Gastroesophageal sphincter (tissue), 4 donors: ENCODE results near the gene RBM27. TPM values are rescaled to one million over a fixed set of nuclear protein-coding genes. Genes with fewer than 3 reads are reported as not detected.

Experiments used
- ATAC-seq: fragments of 150-250 bp; one replicate; pipeline ENCODE4 v1.9.1; 2016; ENCODE audit warnings: mild to moderate bottlenecking, moderate library complexity
- H3K27ac ChIP-seq, 4 donors: fragments of 200-600 bp; sonication (generic) in 3 of 4; 1 replicate in 3 of 4; 2 replicates in 1 of 4; pipeline ENCODE4 v1.5.1; 2016 to 2019
- H3K27me3 ChIP-seq: fragments of 200-600 bp; sonication (generic); one replicate; pipeline ENCODE4 v1.5.1; 2019
- H3K36me3 ChIP-seq, 2 donors: fragments of 200-600 bp; sonication (generic); one replicate each; pipeline ENCODE4 v1.5.1; 2019; ENCODE audit warnings: control low read depth in 1 of 2
- H3K4me1 ChIP-seq, 3 donors: fragments of 200-600 bp; sonication (generic); 1 replicate in 2 of 3; 2 replicates in 1 of 3; pipeline ENCODE4 v1.5.1; 2016 to 2019; ENCODE audit warnings: control low read depth in 2 of 3
- H3K4me3 ChIP-seq, 2 donors: fragments of 200-600 bp; sonication (generic); one replicate each; pipeline ENCODE4 v1.5.1; 2019; ENCODE audit warnings: mild to moderate bottlenecking in 1 of 2, moderate library complexity in 1 of 2
- H3K9me3 ChIP-seq, 3 donors: fragments of 200-600 bp; sonication (generic); one replicate each; pipeline ENCODE4 v1.5.1; 2017 to 2019; ENCODE audit warnings: control low read depth in 2 of 3
- CTCF ChIP-seq, 4 experiments: fragments of 200-600 bp in 2 of 4; fragments of 450-650 bp in 2 of 4; sonication (generic) in 1 of 4; IDR thresholded peaks; one replicate each; pipeline ENCODE4 v1.5.1; 2017 to 2019; ENCODE audit warnings: antibody characterized with exemption in 4 of 4, mild to moderate bottlenecking in 2 of 4, moderate library complexity in 2 of 4
- EP300 ChIP-seq: sonication (generic); formaldehyde crosslinking; IDR thresholded peaks from one replicate; pipeline ENCODE4 v1.6.1; 2017; ENCODE audit warnings: antibody characterized with exemption, mild to moderate bottlenecking
- POLR2A ChIP-seq, 2 donors: fragments of 450-650 bp; IDR thresholded peaks; one replicate each; pipeline ENCODE4 v1.6.1; 2017; ENCODE audit warnings: antibody characterized with exemption in 2 of 2, mild to moderate bottlenecking in 2 of 2, moderate library complexity in 1 of 2
- POLR2AphosphoS5 ChIP-seq: sonication (generic); formaldehyde crosslinking; IDR thresholded peaks from one replicate; pipeline ENCODE4 v1.6.1; 2017; ENCODE audit warnings: antibody characterized with exemption
- WGBS, 2 donors: methylation state at CpG; one replicate each; pipeline ENCODE4 v1.1.5; 2018; ENCODE audit warnings: low coverage in 1 of 2; 5-methylcytosine and 5-hydroxymethylcytosine counted together
- small RNA-seq, 4 donors: library from RNA; depleted of rRNA; stranded (forward); fragments of <200 nt; gene quantifications; one replicate each; pipeline ENCODE3, GENCODE V24; 2016
- total RNA-seq, 4 donors: library from RNA; depleted of rRNA; stranded (reverse); fragments of >200 nt; gene quantifications; one replicate each; pipeline ENCODE4 v1.1.0, GENCODE V29; 2016

Gene RBM27
- total RNA-seq, 4 donors from 2014 or later = 20.4 to 29.6 (median 21.2) TPM

DNA sequence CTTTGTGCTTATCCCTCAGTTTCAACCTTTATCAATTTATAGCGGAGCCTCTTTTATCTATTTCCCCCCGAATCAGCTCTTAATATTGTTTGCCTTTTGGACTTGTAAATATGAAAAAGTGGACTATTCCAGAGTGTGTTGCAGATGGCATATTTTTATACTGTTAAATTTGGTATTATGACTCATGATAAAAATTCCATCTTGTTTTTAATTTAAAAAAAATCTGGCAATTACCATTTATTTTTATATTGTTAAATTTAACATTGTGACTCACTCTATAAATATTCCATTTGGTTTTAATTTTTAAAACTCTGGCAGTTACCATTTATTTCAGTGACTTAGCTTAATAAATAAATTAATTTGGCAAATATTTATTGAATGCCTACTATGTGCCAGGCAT, 37.5 kb downstream of the RBM27 start:
- no peak for ATAC-seq
- H3K9me3 ChIP-seq = no peaks in the 10 kb centered on the region
- no peaks in the 10 kb centered on the region for H3K27me3 ChIP-seq
- no peak overlapping the region for H3K4me3 ChIP-seq
- H3K27ac ChIP-seq = peak overlapping the region in 1 of 4 donors; percentile 54
- WGBS, 2 donors = 76 to 80% methylated on average over 2 of the region's 2 CpGs
- H3K4me1 ChIP-seq = peaks cover 0 to 5% (median 3%) of the 10 kb centered on the region in 3 donors
- peaks cover 0 to 75% of the 10 kb centered on the region in 2 donors for H3K36me3 ChIP-seq
- TF ChIP-seq POLR2A (IDR thresholded peaks at IDR 0.05) (no peak), EP300 (no peak), CTCF (IDR thresholded peaks at IDR 0.05) (no peak), POLR2AphosphoS5 (no peak)

- H3K36me3 ChIP-seq = peaks cover 0 to 57% of the 10 kb centered on the region in 2 donors
- no peaks in the 10 kb centered on the region for H3K9me3 ChIP-seq
- TF ChIP-seq POLR2AphosphoS5 (no peak), POLR2A (IDR thresholded peaks at IDR 0.05) (no peak)
- 72 to 87% methylated on average over 3 of the region's 3 CpGs for WGBS, 2 donors
- ATAC-seq = no peak
- H3K4me3 ChIP-seq = no peak overlapping the region
- no peaks in the 10 kb centered on the region for H3K27me3 ChIP-seq
- no peak overlapping the region for H3K27ac ChIP-seq
- H3K4me1 ChIP-seq = peaks cover 0 to 5% (median 3%) of the 10 kb centered on the region in 3 donors
These were observed 39.8 kb downstream of the RBM27 start for GRCh38 chr5:146243247-146243646.

GRCh38 chr5:146248561-146248960, 45.2 kb downstream of the RBM27 start:
- TF ChIP-seq POLR2A (IDR thresholded peaks at IDR 0.05) (no peak), POLR2AphosphoS5 (no peak), CTCF (IDR thresholded peaks at IDR 0.05) (no peak), EP300 (no peak)
- no peak for ATAC-seq
- 94 to 99% methylated on average over 4 to 5 of the region's 5 CpGs for whole genome bisulfite sequencing, 2 donors
- H3K4me1 ChIP-seq = peaks cover 0 to 2% (median 0%) of the 10 kb centered on the region in 3 donors
- no peak overlapping the region for H3K27ac ChIP-seq
- no peaks in the 10 kb centered on the region for H3K9me3 ChIP-seq
- no peak overlapping the region for H3K4me3 ChIP-seq
- H3K36me3 ChIP-seq = peaks cover 0 to 53% of the 10 kb centered on the region in 2 donors
- no peaks in the 10 kb centered on the region for H3K27me3 ChIP-seq

DNA sequence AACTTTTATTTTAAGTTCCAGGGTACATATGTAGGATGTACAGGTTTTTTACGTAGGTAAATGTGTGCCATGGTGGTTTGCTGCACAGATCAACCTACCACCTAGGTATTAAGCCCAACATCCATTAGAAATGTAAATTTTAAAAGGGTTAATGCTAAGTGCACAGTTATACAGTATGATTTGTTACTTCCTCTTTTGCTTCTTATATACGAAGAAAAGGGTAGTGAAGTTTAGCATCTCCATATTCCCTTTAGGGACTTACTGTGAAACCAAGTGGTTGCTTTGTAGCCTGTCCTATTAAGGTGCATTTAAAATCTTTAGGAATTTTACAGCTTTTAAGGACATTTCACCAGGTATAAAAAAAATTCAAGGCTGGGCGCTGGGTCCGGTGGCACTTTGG, 46.4 kb downstream of the RBM27 start:
- no peak for ATAC-seq
- Histone ChIP-seq H3K27ac (no peak overlapping the region), H3K9me3 (no peaks in the 10 kb centered on the region), H3K36me3 (peaks cover 0 to 47% of the 10 kb centered on the region in 2 donors), H3K4me3 (no peak overlapping the region), H3K4me1 (no peaks in the 10 kb centered on the region), H3K27me3 (no peaks in the 10 kb centered on the region)
- WGBS, 2 donors = 94 to 98% methylated on average over 4 of the region's 4 CpGs
- TF ChIP-seq POLR2AphosphoS5 = no peak
- TF ChIP-seq EP300 = no peak
- TF ChIP-seq POLR2A (IDR thresholded peaks at IDR 0.05) = no peak
- TF ChIP-seq CTCF (IDR thresholded peaks at IDR 0.05) = no peak

Small RNAs within 50 kb of the gene (small RNA-seq; reads per million reads assigned to genes)
- 0 reads per million in 4 donors for gene RNU7-180P

Other genes starting within 250 kb of the RBM27 start
- 1 to 10 TPM in 1 of 4 donors, not detected in 3; 1.2 TPM for gene PLAC8L1, start 98.0 kb upstream of the RBM27 start, total RNA-seq
- 100 to 1,000 TPM in 1 of 4 donors, 10 to 100 TPM in 3; 72.5 to 103 (median 76.4) TPM for gene LARS1, start 21.0 kb upstream of the RBM27 start, total RNA-seq
- gene POU4F3, start 135.2 kb downstream of the RBM27 start, total RNA-seq = not detected
- 10 to 100 TPM; 19.8 to 66.9 (median 41.2) TPM for gene TCERG1, start 243.7 kb downstream of the RBM27 start, total RNA-seq